Measurements from ENCODE around the gene CDIPT.
A peak's percentile ranks its signal among the peaks of the same experiment; 100 is the strongest.

The CDIPT gene

GRCh38 chr16:29860218-29860617, 2.8 kb downstream of the CDIPT start:
- H3K27me3 ChIP-seq (ENCODE audit: control insufficient read depth in 1 of 2, insufficient read depth in 1 of 2, low read length in 2 of 2), result no peaks in the 10 kb centered on the region

GRCh38 chr16:29858974-29859373, 4.1 kb downstream of the CDIPT start:
- H3K9me3 ChIP-seq (ENCODE audit: control insufficient read depth, low read length), result no peaks in the 10 kb centered on the region
- no peak overlapping the region for H3K23ac ChIP-seq (ENCODE audit: low read length in 2 of 2)
- H3K79me1 ChIP-seq (replicated peaks; ENCODE audit: low read length, poor library complexity, severe bottlenecking), result peaks cover 12% of the 10 kb centered on the region
- H4K91ac ChIP-seq (ENCODE audit: low read length), result no peak overlapping the region
- no peak overlapping the region for H2BK15ac ChIP-seq (ENCODE audit: low read depth, poor library complexity, severe bottlenecking)
- DNase-seq, result no peak
- WGBS, result 97% methylated on average over 17 of the region's 19 CpGs
- no peak overlapping the region for H3K4me2 ChIP-seq (ENCODE audit: low read length, poor library complexity, severe bottlenecking)
- H3K9ac ChIP-seq (ENCODE audit: low read length), result no peak overlapping the region
- H3K27me3 ChIP-seq (ENCODE audit: control insufficient read depth in 1 of 2, insufficient read depth in 1 of 2, low read length in 2 of 2), result no peaks in the 10 kb centered on the region
- H2AK5ac ChIP-seq (ENCODE audit: low read length, severe bottlenecking), result no peak overlapping the region
- H3K14ac ChIP-seq (ENCODE audit: low read length in 2 of 2), result no peak overlapping the region
- no peak overlapping the region for H2BK5ac ChIP-seq (ENCODE audit: low read depth, low read length, poor library complexity, severe bottlenecking)
- peaks cover 27 to 32% of the 10 kb centered on the region in 2 experiments for H3K36me3 ChIP-seq (ENCODE audit: control insufficient read depth in 1 of 2, insufficient read depth in 2 of 2, low read depth in 1 of 2, low read length in 2 of 2)
- H3K4me3 ChIP-seq (ENCODE audit: insufficient read depth in 1 of 2, low read depth in 1 of 2, low read length in 2 of 2), result no peak overlapping the region
- H2AFZ ChIP-seq (ENCODE audit: low read depth, low read length), result no peak overlapping the region
- no peak overlapping the region for H3K27ac ChIP-seq (ENCODE audit: low read length, poor library complexity, severe bottlenecking)
- no peak overlapping the region for H2BK120ac ChIP-seq (ENCODE audit: low read depth, low read length)
- H4K8ac ChIP-seq (ENCODE audit: low read length), result no peak overlapping the region
- H3K18ac ChIP-seq (ENCODE audit: low read depth in 1 of 2, low read length in 2 of 2), result no peak overlapping the region
- no peak overlapping the region for H2BK12ac ChIP-seq (ENCODE audit: low read length in 2 of 2)
- peaks cover 15% of the 10 kb centered on the region for H3K4me1 ChIP-seq (ENCODE audit: control insufficient read depth, insufficient read depth, low read depth, low read length)
- no peak overlapping the region for H3K4ac ChIP-seq (ENCODE audit: low read depth in 1 of 2, low read length in 2 of 2)

More at GRCh38 chr16:29860218-29860617, 2.8 kb downstream of the CDIPT start:
- H2BK5ac ChIP-seq (ENCODE audit: low read depth, low read length, poor library complexity, severe bottlenecking), result no peak overlapping the region
- H2AFZ ChIP-seq (ENCODE audit: low read depth, low read length), result no peak overlapping the region
- no peak overlapping the region for H2BK12ac ChIP-seq (ENCODE audit: low read length in 2 of 2)
- H3K4me1 ChIP-seq (ENCODE audit: control insufficient read depth, insufficient read depth, low read depth, low read length), result peaks cover 15% of the 10 kb centered on the region
- 94% methylated on average over 9 of the region's 9 CpGs for WGBS
- H2BK120ac ChIP-seq (ENCODE audit: low read depth, low read length), result no peak overlapping the region
- H3K23ac ChIP-seq (ENCODE audit: low read length in 2 of 2), result no peak overlapping the region
- no peak overlapping the region for H3K4me3 ChIP-seq (ENCODE audit: insufficient read depth in 1 of 2, low read depth in 1 of 2, low read length in 2 of 2)
- no peak overlapping the region for H4K8ac ChIP-seq (ENCODE audit: low read length)
- no peak overlapping the region for H3K4me2 ChIP-seq (ENCODE audit: low read length, poor library complexity, severe bottlenecking)
- H3K9ac ChIP-seq (ENCODE audit: low read length), result no peak overlapping the region
- no peak overlapping the region for H3K27ac ChIP-seq (ENCODE audit: low read length, poor library complexity, severe bottlenecking)
- H3K14ac ChIP-seq (ENCODE audit: low read length in 2 of 2), result no peak overlapping the region
- H2BK15ac ChIP-seq (ENCODE audit: low read depth, poor library complexity, severe bottlenecking), result no peak overlapping the region
- DNase-seq, result no peak
- no peak overlapping the region for H3K18ac ChIP-seq (ENCODE audit: low read depth in 1 of 2, low read length in 2 of 2)
- H3K4ac ChIP-seq (ENCODE audit: low read depth in 1 of 2, low read length in 2 of 2), result no peak overlapping the region
- no peak overlapping the region for H4K91ac ChIP-seq (ENCODE audit: low read length)
- no peak overlapping the region for H2AK5ac ChIP-seq (ENCODE audit: low read length, severe bottlenecking)
- H3K36me3 ChIP-seq (ENCODE audit: control insufficient read depth in 1 of 2, insufficient read depth in 2 of 2, low read depth in 1 of 2, low read length in 2 of 2), result peaks cover 27 to 32% of the 10 kb centered on the region in 2 experiments
- peaks cover 12% of the 10 kb centered on the region for H3K79me1 ChIP-seq (replicated peaks; ENCODE audit: low read length, poor library complexity, severe bottlenecking)
- H3K9me3 ChIP-seq (ENCODE audit: control insufficient read depth, low read length), result no peaks in the 10 kb centered on the region

GRCh38 chr16:29858149-29858849, 4.7 kb downstream of the CDIPT start:
- Histone ChIP-seq H3K4me2 (ENCODE audit: low read length, poor library complexity, severe bottlenecking) (no peak overlapping the region), H3K4me3 (ENCODE audit: insufficient read depth in 1 of 2, low read depth in 1 of 2, low read length in 2 of 2) (no peak overlapping the region), H2AFZ (ENCODE audit: low read depth, low read length) (no peak overlapping the region), H3K9me3 (ENCODE audit: control insufficient read depth, low read length) (no peaks in the 10 kb centered on the region), H4K8ac (ENCODE audit: low read length) (no peak overlapping the region), H3K23ac (ENCODE audit: low read length in 2 of 2) (no peak overlapping the region), H2BK12ac (ENCODE audit: low read length in 2 of 2) (no peak overlapping the region), H4K91ac (ENCODE audit: low read length) (no peak overlapping the region), H3K18ac (ENCODE audit: low read depth in 1 of 2, low read length in 2 of 2) (no peak overlapping the region), H3K14ac (ENCODE audit: low read length in 2 of 2) (no peak overlapping the region), H2BK15ac (ENCODE audit: low read depth, poor library complexity, severe bottlenecking) (no peak overlapping the region), H2BK5ac (ENCODE audit: low read depth, low read length, poor library complexity, severe bottlenecking) (no peak overlapping the region), H3K4ac (ENCODE audit: low read depth in 1 of 2, low read length in 2 of 2) (no peak overlapping the region), H3K79me1 (replicated peaks; ENCODE audit: low read length, poor library complexity, severe bottlenecking) (peaks cover 12% of the 10 kb centered on the region), H2AK5ac (ENCODE audit: low read length, severe bottlenecking) (no peak overlapping the region), H3K9ac (ENCODE audit: low read length) (peak overlapping the region; percentile 70), H3K36me3 (ENCODE audit: control insufficient read depth in 1 of 2, insufficient read depth in 2 of 2, low read depth in 1 of 2, low read length in 2 of 2) (peaks cover 31 to 32% of the 10 kb centered on the region in 2 experiments), H3K27me3 (ENCODE audit: control insufficient read depth in 1 of 2, insufficient read depth in 1 of 2, low read length in 2 of 2) (no peaks in the 10 kb centered on the region), H3K27ac (ENCODE audit: low read length, poor library complexity, severe bottlenecking) (no peak overlapping the region), H2BK120ac (ENCODE audit: low read depth, low read length) (no peak overlapping the region), H3K4me1 (ENCODE audit: control insufficient read depth, insufficient read depth, low read depth, low read length) (peaks cover 11% of the 10 kb centered on the region)
- no peak for DNase-seq
- 96% methylated on average over 8 of the region's 10 CpGs for WGBS

- Histone ChIP-seq H2AK5ac (ENCODE audit: low read length, severe bottlenecking) (peak overlapping the region; percentile 41), H4K91ac (ENCODE audit: low read length) (no peak overlapping the region), H2BK15ac (ENCODE audit: low read depth, poor library complexity, severe bottlenecking) (no peak overlapping the region), H3K27me3 (ENCODE audit: control insufficient read depth in 1 of 2, insufficient read depth in 1 of 2, low read length in 2 of 2) (no peaks in the 10 kb centered on the region), H3K27ac (ENCODE audit: low read length, poor library complexity, severe bottlenecking) (peak overlapping the region; percentile 29), H2BK5ac (ENCODE audit: low read depth, low read length, poor library complexity, severe bottlenecking) (no peak overlapping the region), H3K18ac (ENCODE audit: low read depth in 1 of 2, low read length in 2 of 2) (no peak overlapping the region), H2BK120ac (ENCODE audit: low read depth, low read length) (no peak overlapping the region), H3K9me3 (ENCODE audit: control insufficient read depth, low read length) (no peaks in the 10 kb centered on the region), H3K4me2 (ENCODE audit: low read length, poor library complexity, severe bottlenecking) (no peak overlapping the region), H2BK12ac (ENCODE audit: low read length in 2 of 2) (no peak overlapping the region), H3K79me1 (replicated peaks; ENCODE audit: low read length, poor library complexity, severe bottlenecking) (peaks cover 12% of the 10 kb centered on the region), H3K9ac (ENCODE audit: low read length) (peak overlapping the region; percentile 70), H3K4ac (ENCODE audit: low read depth in 1 of 2, low read length in 2 of 2) (peak overlapping the region in 1 of 2 experiments; percentile 35), H3K36me3 (ENCODE audit: control insufficient read depth in 1 of 2, insufficient read depth in 2 of 2, low read depth in 1 of 2, low read length in 2 of 2) (peaks cover 31 to 32% of the 10 kb centered on the region in 2 experiments), H2AFZ (ENCODE audit: low read depth, low read length) (no peak overlapping the region), H3K14ac (ENCODE audit: low read length in 2 of 2) (no peak overlapping the region), H3K4me1 (ENCODE audit: control insufficient read depth, insufficient read depth, low read depth, low read length) (peaks cover 11% of the 10 kb centered on the region), H4K8ac (ENCODE audit: low read length) (no peak overlapping the region), H3K4me3 (ENCODE audit: insufficient read depth in 1 of 2, low read depth in 1 of 2, low read length in 2 of 2) (no peak overlapping the region), H3K23ac (ENCODE audit: low read length in 2 of 2) (no peak overlapping the region)
- peak; percentile 63 for DNase-seq
- WGBS, result 85% methylated on average over 7 of the region's 7 CpGs
These were observed 5.8 kb downstream of the CDIPT start for GRCh38 chr16:29857133-29857760.

Measured in mesenchymal stem cell (in vitro differentiated cells and primary cell).